ENCODE measurements around the gene VASH1.

Gene VASH1

DNA sequence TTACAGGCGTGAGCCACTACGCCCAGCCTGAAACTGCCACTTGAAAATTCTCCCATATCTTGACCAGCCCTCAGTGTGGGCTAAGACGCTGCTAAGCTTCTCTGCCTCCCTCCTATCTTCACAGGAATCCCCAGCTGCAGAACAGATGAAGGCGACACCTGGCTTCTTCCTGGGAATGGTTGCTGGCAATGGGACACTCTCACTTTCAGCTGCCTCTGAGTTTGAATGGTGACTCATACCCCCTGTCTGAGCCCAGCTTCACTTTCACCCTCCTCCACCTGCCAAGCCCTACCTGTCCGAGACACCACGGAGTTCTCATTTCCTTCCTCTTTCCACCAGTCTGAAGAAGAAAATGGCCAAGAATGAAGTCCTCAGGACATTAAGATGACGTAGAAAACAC, 18.3 kb upstream of the VASH1 start:
- no peak for DNase-seq

DNA sequence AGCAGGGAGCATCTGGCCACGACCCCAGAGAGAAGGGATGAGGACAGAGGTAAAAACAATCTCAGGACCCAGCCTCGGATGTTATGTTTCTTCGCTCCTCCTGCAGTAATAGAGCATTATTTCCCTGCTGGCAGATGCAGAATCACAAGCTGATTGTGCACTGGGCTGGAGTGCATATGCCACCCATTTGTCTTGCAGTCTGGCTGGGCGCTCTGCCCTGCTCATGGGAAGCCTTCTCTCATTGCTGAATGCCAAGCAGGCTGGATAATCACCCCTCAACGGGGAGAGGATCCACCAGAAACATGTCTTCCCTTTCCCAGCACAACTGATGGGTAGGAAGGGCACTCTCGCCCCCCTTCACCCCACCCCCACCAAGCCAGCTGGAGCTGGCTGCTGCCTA, 8.5 kb upstream of the VASH1 start:
- DNase-seq = no peak

- no peak for DNase-seq
Measured at GRCh38 chr14:76753541-76754198, 7.6 kb upstream of the VASH1 start.

DNA sequence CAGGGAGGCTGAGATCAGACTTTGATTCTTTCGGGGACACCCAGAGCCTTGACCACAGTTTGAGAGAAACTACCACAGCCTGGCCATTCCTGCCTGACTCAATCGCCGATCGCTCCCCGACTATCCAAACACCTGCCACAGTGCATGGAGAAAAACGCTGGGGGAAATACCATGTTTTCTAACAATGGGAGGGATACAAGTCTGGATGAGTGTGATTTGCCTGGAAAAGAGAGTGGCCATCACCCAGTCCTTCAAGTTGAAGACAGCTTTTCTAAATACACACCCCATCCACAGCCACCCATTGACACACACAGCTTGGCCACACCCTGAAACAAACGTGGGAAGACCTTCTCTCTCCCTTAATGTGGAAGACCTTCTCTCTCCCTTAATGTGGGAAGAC, 6.7 kb upstream of the VASH1 start:
- no peak for DNase-seq

GRCh38 chr14:76755610-76756370, 5.5 kb upstream of the VASH1 start:
- no peak for DNase-seq

GRCh38 chr14:76756371-76756750, 4.9 kb upstream of the VASH1 start:
- no peak for DNase-seq

GRCh38 chr14:76759589-76759988, 1.7 kb upstream of the VASH1 start:
- no peak for DNase-seq

DNA sequence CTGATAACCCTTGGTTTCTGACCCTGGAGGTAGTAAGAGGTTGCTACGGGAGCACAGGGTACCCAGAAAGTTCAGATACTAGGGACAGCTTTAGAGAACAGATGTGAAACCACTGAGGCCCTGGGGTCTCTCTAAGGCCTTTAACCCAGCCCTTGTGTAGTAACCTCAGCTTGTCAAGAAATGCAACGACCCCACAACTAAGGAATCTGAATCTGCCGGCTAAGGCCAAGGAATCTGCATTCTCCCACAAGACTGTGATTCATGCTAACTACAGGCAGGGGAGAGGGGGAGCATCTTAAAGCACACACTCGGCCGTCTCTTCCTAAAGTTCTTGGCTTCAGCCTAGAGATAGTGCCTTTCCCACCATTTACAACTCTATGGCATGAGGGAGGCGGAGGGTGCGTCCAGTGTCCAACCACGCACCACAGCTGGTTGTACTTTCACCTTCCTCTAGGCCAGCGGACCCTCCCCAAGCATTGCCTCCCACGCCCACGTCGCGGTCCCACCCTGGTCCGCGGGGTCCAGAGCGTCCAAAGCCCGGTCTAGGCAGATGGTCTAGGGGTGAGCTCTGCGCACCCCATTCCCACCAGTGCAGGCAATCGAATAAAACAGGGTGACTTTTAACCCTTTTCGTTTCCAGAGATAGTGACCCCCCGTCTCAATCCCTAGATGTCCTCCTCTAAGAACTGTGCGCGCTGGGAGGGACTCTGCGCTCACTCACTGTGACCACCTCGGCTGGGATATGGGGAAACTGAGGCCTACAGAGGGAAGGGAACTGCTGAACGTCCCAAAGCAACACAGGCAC, 735 bp upstream of the VASH1 start:
- DNase-seq = no peak

GRCh38 chr14:76761960-76762410, 717 bp downstream of the VASH1 start:
- DNase-seq = no peak

- no peak for DNase-seq
Measured at GRCh38 chr14:76762411-76763095, 1.3 kb downstream of the VASH1 start.

GRCh38 chr14:76763096-76764041, 2.1 kb downstream of the VASH1 start:
- DNase-seq = no peak

DNA sequence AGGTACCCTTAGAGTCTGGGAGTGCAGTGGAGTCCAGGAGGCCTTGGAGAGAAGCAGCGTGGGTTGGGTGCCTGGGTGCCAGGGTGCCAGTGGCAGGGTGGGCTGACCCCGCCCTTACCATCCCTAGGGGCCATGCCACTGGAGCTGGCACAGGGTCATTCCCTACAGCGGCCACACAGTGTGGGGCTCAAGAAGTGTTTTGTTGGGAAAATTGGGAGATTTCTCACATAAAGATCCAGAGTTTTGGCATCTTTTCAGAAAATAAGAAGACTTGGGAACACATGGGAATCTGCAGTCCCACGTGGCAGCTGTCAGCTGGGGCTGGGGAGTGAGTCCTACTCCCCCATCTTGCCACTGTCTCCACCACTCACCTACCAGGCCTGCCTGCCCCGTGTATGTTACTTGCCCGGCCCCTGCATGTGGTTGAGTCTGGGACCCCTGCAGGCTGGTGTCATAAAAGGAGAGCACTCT, 4.2 kb downstream of the VASH1 start:
- DNase-seq = peak in 1 of 2 experiments; percentile 8

DNA sequence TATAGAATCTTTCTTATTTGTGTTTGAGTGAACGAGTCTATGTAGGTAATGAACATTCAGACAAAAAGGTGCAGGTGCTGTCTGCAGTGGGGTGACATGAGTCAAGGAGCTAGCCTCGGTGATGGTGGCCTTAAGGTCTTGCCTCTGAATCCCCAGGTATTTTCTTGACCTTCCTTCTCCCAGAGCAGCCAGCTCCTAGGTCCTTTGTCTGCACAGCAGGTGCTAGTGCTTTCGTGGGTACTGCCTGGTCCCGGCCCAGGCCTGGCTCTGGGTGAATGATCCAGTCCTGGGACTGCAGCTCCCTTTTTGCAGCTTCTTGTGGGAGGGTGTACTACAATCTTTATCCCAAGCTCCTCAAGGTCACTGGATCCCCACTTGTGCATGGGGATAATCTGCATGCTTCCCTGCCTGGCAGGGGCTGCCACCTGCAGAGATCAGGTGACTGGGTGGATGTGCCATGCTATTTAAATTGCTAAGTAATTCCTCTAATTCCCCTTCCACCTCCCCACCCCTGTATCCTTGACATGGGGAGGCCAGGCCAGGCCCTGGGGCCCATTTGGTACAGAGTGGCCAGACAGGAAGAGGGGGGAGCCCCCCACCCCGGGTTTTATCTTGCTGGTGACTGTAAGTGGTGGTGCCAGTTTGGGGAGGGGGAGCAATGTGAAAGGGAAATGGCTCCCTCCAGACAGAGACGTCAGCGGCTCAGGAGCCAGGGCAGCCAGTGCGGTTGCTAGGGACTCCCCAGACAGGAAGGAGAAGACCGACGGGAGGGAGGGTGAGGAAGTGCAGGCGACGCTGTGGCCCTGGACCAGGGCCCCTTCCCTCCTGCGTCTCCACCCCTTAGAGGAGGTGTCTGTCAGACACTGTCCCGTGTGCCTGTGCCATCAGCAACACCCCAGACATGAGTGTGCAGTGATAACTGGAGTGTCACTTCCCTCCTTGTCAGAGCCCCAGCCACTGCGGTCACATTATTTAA, 6.7 kb downstream of the VASH1 start:
- peak; percentile 66 to 74 for DNase-seq

- no peak for DNase-seq
Measured at GRCh38 chr14:76768671-76769500, 7.6 kb downstream of the VASH1 start.

- peak in 1 of 2 experiments; percentile 9 for DNase-seq
Measured at GRCh38 chr14:76769636-76770292, 8.5 kb downstream of the VASH1 start.

DNA sequence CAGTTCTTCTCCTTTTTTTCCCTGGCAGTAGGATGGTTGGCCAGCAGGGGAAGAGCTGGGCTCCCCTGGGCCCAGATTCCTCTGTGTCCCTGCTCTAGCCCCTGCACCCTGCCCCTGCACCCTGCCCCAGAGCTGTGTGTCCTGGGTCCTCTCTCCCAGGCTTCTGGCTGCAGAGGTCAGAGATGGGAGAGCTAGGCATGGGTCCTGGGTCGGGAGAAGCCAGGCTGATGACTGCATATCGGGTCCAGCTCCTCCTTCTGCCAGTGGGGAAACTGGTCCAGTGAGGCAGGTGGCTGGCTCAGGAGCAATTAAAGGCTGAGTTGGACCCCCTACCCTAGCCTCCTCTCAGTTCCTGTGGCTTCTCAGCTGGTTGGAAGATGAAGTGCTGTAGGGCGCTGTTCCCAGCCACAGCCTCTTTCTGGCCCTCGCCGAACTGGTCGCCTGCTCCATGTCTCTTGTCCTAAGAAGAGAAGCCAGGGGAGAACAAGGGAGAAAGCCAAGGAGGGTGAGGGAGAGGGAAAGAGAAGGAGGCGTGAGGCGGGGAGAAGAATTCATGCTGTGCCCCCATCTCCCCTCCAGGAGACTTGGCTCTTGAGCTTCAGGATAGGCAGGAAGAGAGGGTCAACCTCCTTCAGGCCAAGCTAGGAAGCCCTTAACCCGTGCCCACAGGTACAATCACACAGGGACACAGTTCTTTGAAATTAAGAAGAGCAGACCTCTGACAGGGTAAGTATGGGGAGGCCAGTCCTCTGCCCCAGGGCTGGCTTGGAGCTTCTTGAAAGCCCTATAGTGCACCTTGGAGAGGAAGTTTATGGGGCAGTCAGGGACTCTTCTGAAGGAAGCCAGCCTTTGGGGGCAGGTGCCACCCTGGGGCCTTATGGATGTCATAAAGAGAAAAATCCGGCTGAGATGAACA, 9.5 kb downstream of the VASH1 start:
- peak in 1 of 2 experiments; percentile 11 for DNase-seq

GRCh38 chr14:76771437-76771980, 10.2 kb downstream of the VASH1 start:
- DNase-seq = peak in 1 of 2 experiments; percentile 7
